GM18511 (cell line): ENCODE measurements around the gene UBE2G2.

Source experiments
- ATAC-seq: cut with Tn5 transposase; IDR thresholded peaks from one replicate; pipeline ENCODE4 v1.9.1; 2021; ENCODE audit warnings: mild to moderate bottlenecking, moderate library complexity; ENCODE audit not compliant: unreplicated experiment

Gene UBE2G2

GRCh38 chr21:44801468-44802395 lies at the start of gene UBE2G2:
Gene UBE2G2, minus strand, starts transcription at chr21:44801820. Its CDS starts 72 bp downstream, at chr21:44801748.
- peak; percentile 89 for ATAC-seq

- no peak for ATAC-seq
These were observed 49.5 kb upstream of the UBE2G2 start for GRCh38 chr21:44850905-44851657.

GRCh38 chr21:44850208-44850800 lies 48.7 kb upstream of the UBE2G2 start:
- ATAC-seq, result no peak

GRCh38 chr21:44849616-44850130 lies 48.1 kb upstream of the UBE2G2 start:
- no peak for ATAC-seq

GRCh38 chr21:44848821-44849521 lies 47.4 kb upstream of the UBE2G2 start:
- ATAC-seq, result no peak

- no peak for ATAC-seq
These were observed 45.8 kb upstream of the UBE2G2 start for GRCh38 chr21:44847261-44848056.

- no peak for ATAC-seq
These were observed 45.1 kb upstream of the UBE2G2 start for GRCh38 chr21:44846485-44847260.

GRCh38 chr21:44846224-44846484 lies 44.5 kb upstream of the UBE2G2 start:
- no peak for ATAC-seq

- ATAC-seq, result peak; percentile 57
These were observed 44.0 kb upstream of the UBE2G2 start for GRCh38 chr21:44845418-44846223.

GRCh38 chr21:44844256-44844655 lies 42.6 kb upstream of the UBE2G2 start:
- ATAC-seq, result no peak

- no peak for ATAC-seq
These were observed 41.3 kb upstream of the UBE2G2 start for GRCh38 chr21:44842721-44843445.

- no peak for ATAC-seq
These were observed 40.5 kb upstream of the UBE2G2 start for GRCh38 chr21:44842087-44842486.

- no peak for ATAC-seq
These were observed 39.2 kb upstream of the UBE2G2 start for GRCh38 chr21:44840771-44841170.

- no peak for ATAC-seq
These were observed 37.3 kb upstream of the UBE2G2 start for GRCh38 chr21:44838951-44839350.

- ATAC-seq, result no peak
These were observed 36.6 kb upstream of the UBE2G2 start for GRCh38 chr21:44838039-44838895.

- ATAC-seq, result no peak
These were observed 35.9 kb upstream of the UBE2G2 start for GRCh38 chr21:44837537-44837936.
